SK-N-SH (cell line): ENCODE results near the gene SCN4A. TPM values are rescaled to one million over a fixed set of nuclear protein-coding genes. Genes with fewer than 3 reads are reported as not detected.

Source experiments
- CTCF ChIA-PET: fragments of 300-600, 350-600 bp; formaldehyde crosslinking; extraction: SDS; loops from one replicate; lab custom pipeline; 2021; lab: Yijun Ruan, JAX
- POLR2A ChIA-PET: fragments of 350-600 bp; sonication (Branson Sonifier 250); formaldehyde crosslinking; extraction: SDS; loops from one replicate; lab custom pipeline; 2020; ENCODE audit warnings: antibody characterized with exemption, inconsistent platforms; lab: Yijun Ruan, JAX
- DNase-seq: peaks from one replicate; pipeline ENCODE4 v3.0.0; 2012
- H2AFZ ChIP-seq: fragments of 200-600 bp; sonication (generic); 2 replicates; pipeline ENCODE4 v1.8.1; 2016; ENCODE audit warnings: antibody characterized with exemption, mild to moderate bottlenecking, low read depth
- H3F3A ChIP-seq: fragments of 200-600 bp; sonication (generic); replicated peaks from 2 replicates; pipeline ENCODE3; 2016; ENCODE audit warnings: antibody characterized with exemption, mild to moderate bottlenecking; ENCODE audit not compliant: insufficient read depth
- H3K27ac ChIP-seq, 2 experiments: fragments of 200-500 bp in 1 of 2; fragments of 200-600 bp in 1 of 2; sonication (Bioruptor generic) in 1 of 2; sonication (generic), shearing (Covaris generic) in 1 of 2; 2 replicates each; pipeline versions ENCODE4 v1.5.1 to v1.6.1; 2014 to 2016; ENCODE audit warnings: low read depth in 2 of 2, inconsistent platforms in 1 of 2, low read length in 1 of 2, mild to moderate bottlenecking in 1 of 2, mixed read lengths in 1 of 2
- H3K27me3 ChIP-seq: fragments of 200-600 bp; sonication (generic), shearing (Covaris generic); 2 replicates; pipeline ENCODE4 v1.6.1; 2016; ENCODE audit warnings: mixed run types; ENCODE audit not compliant: insufficient read depth
- H3K36me3 ChIP-seq, 2 experiments: fragments of 200-500 bp in 1 of 2; fragments of 200-600 bp in 1 of 2; sonication (Bioruptor generic) in 1 of 2; sonication (generic) in 1 of 2; replicated peaks in 1 of 2; 2 replicates each; pipeline versions ENCODE3 to v1.5.1; 2014 to 2016; ENCODE audit warnings: low read length in 1 of 2, mild to moderate bottlenecking in 1 of 2; ENCODE audit not compliant: insufficient read depth in 2 of 2, control insufficient read depth in 1 of 2
- H3K4me1 ChIP-seq, 2 experiments: fragments of 200-500 bp in 1 of 2; fragments of 200-600 bp in 1 of 2; sonication (Bioruptor generic) in 1 of 2; sonication (generic), shearing (Covaris generic) in 1 of 2; 2 replicates each; pipeline versions ENCODE4 v1.5.1 to v1.6.1; 2014 to 2016; ENCODE audit warnings: low read depth in 1 of 2, low read length in 1 of 2, mixed run types in 1 of 2; ENCODE audit not compliant: insufficient read depth in 2 of 2, control insufficient read depth in 1 of 2
- H3K4me2 ChIP-seq: fragments of 200-600 bp; sonication (generic), shearing (Covaris generic); 2 replicates; pipeline ENCODE4 v1.6.1; 2017; ENCODE audit warnings: mixed run types
- H3K4me3 ChIP-seq, 2 experiments: fragments of 200-500 bp in 1 of 2; fragments of 200-600 bp in 1 of 2; sonication (Bioruptor generic) in 1 of 2; sonication (generic), shearing (Covaris generic) in 1 of 2; 2 replicates each; pipeline versions ENCODE4 v1.5.1 to v1.8.1; 2014 to 2016; ENCODE audit warnings: low read depth in 2 of 2, inconsistent platforms in 1 of 2, low read length in 1 of 2, mild to moderate bottlenecking in 1 of 2, mixed read lengths in 1 of 2, moderate library complexity in 1 of 2
- H3K79me2 ChIP-seq: fragments of 200-600 bp; sonication (generic); 2 replicates; pipeline ENCODE4 v1.8.1; 2017; ENCODE audit warnings: mild to moderate bottlenecking; ENCODE audit not compliant: insufficient read depth
- H3K9ac ChIP-seq: fragments of 200-600 bp; sonication (generic); 2 replicates; pipeline ENCODE4 v1.6.1; 2017; ENCODE audit warnings: mixed run types
- H3K9me2 ChIP-seq: fragments of 200-600 bp; sonication (generic); 2 replicates; pipeline ENCODE4 v1.6.1; 2017; ENCODE audit warnings: mixed run types
- H3K9me3 ChIP-seq: fragments of 200-600 bp; sonication (generic); 2 replicates; pipeline ENCODE4 v1.6.1; 2017; ENCODE audit warnings: mixed run types, mild to moderate bottlenecking, moderate library complexity
- H4K20me1 ChIP-seq: fragments of 200-600 bp; sonication (generic); 2 replicates; pipeline ENCODE4 v1.6.1; 2017; ENCODE audit warnings: mild to moderate bottlenecking, mixed run types; ENCODE audit not compliant: insufficient read depth
- CHD2 ChIP-seq: fragments of 150-350 bp; IDR thresholded peaks from 2 replicates; pipeline ENCODE4 v1.6.1; 2018; ENCODE audit warnings: low read length; ENCODE audit not compliant: partially characterized antibody
- CTCF ChIP-seq: fragments of 200-600 bp; sonication (generic); IDR thresholded peaks from 2 replicates; pipeline ENCODE4 v1.6.1; 2017; ENCODE audit warnings: antibody characterized with exemption, mild to moderate bottlenecking, moderate library complexity
- EZH2phosphoT487 ChIP-seq: fragments of 200-600 bp; sonication (generic); IDR thresholded peaks from 2 replicates; pipeline ENCODE4 v1.6.1; 2017; ENCODE audit warnings: low read depth, mixed run types, mild to moderate bottlenecking, antibody characterized with exemption, moderate library complexity, borderline replicate concordance
- FOXJ3 ChIP-seq: sonication (generic); formaldehyde crosslinking; IDR thresholded peaks from 2 replicates; pipeline ENCODE4 v1.5.1; 2020; ENCODE audit warnings: mild to moderate bottlenecking, missing genetic modification reagents
- FOXM1 ChIP-seq: IDR thresholded peaks from 2 replicates; pipeline ENCODE4 v1.4.0; 2012; ENCODE audit warnings: low read depth, mild to moderate bottlenecking
- IRF3 ChIP-seq: fragments of 150-350 bp; IDR thresholded peaks from 2 replicates; pipeline ENCODE4 v1.6.1; 2016; ENCODE audit warnings: mild to moderate bottlenecking, low read depth, low read length
- JUND ChIP-seq: IDR thresholded peaks from 2 replicates; pipeline ENCODE4 v1.4.0; 2012
- MXI1 ChIP-seq: IDR thresholded peaks from 2 replicates; pipeline ENCODE4 v1.6.1; 2012; ENCODE audit warnings: mild to moderate bottlenecking, low read depth, low read length, improper control_type of control experiment
- NRF1 ChIP-seq: IDR thresholded peaks from 2 replicates; pipeline ENCODE4 v1.6.1; 2012; ENCODE audit warnings: low read depth, mild to moderate bottlenecking, low read length
- RAD21 ChIP-seq: IDR thresholded peaks from 2 replicates; pipeline ENCODE4 v1.6.1; 2012; ENCODE audit warnings: mild to moderate bottlenecking, low read length
- RCOR1 ChIP-seq: fragments of 150-350 bp; IDR thresholded peaks from 2 replicates; pipeline ENCODE4 v1.6.1; 2017; ENCODE audit warnings: antibody characterized with exemption, low read length
- SIN3A ChIP-seq: IDR thresholded peaks from 2 replicates; pipeline ENCODE4 v1.6.1; 2012; ENCODE audit warnings: low read depth, mild to moderate bottlenecking, low read length, moderate library complexity, borderline replicate concordance
- TEAD4 ChIP-seq: IDR thresholded peaks from 2 replicates; pipeline ENCODE4 v1.4.0; 2012; ENCODE audit warnings: mild to moderate bottlenecking, borderline replicate concordance; ENCODE audit not compliant: insufficient read depth
- USF1 ChIP-seq: IDR thresholded peaks from 2 replicates; pipeline ENCODE4 v1.4.0; 2012; ENCODE audit warnings: low read depth, borderline replicate concordance
- WGBS: methylation state at CpG from one replicate; pipeline ENCODE4 v1.1.6; 2017; ENCODE audit warnings: low lambda C conversion rate; 5-methylcytosine and 5-hydroxymethylcytosine counted together
- polyA plus RNA-seq, 3 experiments: library from polyadenylated mRNA; depleted of rRNA; stranded (reverse); fragments of >200 nt; gene quantifications; 2 replicates each; pipeline ENCODE4 v1.2.3, GENCODE V29; 2012

Gene SCN4A
- polyA plus RNA-seq, 1 of the 3 experiments (the other 2 are of a cell fraction), result not detected

GRCh38 chr17:63973930-63974593 lies 1.3 kb upstream of the SCN4A start (continued):
- no peak for TF ChIP-seq CTCF
- TF ChIP-seq CHD2, result no peak
- TF ChIP-seq EZH2phosphoT487, result no peak
- no peak for TF ChIP-seq RAD21
- no peak for TF ChIP-seq FOXJ3
- TF ChIP-seq USF1, result no peak

- Histone ChIP-seq H3K36me3 (no peaks in the 10 kb centered on the region), H3K9me3 (no peaks in the 10 kb centered on the region), H3K27ac (no peak overlapping the region), H3K4me2 (no peak overlapping the region), H3K9ac (no peak overlapping the region), H2AFZ (no peak overlapping the region), H3K4me1 (peaks cover 6 to 12% of the 10 kb centered on the region in 2 experiments; a peak in 3 of 4 replicates), H4K20me1 (no peaks in the 10 kb centered on the region), H3K4me3 (no peak overlapping the region), H3F3A (no peaks in the 10 kb centered on the region), H3K79me2 (no peaks in the 10 kb centered on the region), H3K27me3 (no peaks in the 10 kb centered on the region), H3K9me2 (no peaks in the 10 kb centered on the region)
- ChIA-PET POLR2A (no interaction called here), CTCF (interaction anchor here (1.2 to 3.1 kb wide), 6 partner anchors 17 to 107 kb away, joined by 4 to 14 read pairs (median 6); partner anchors contain the start of gene GH1)
- no peak for DNase-seq
- 92% methylated on average over 6 of the region's 6 CpGs for WGBS
- TF ChIP-seq SIN3A (no peak), RCOR1 (no peak), MXI1 (no peak), TEAD4 (no peak), JUND (no peak), FOXJ3 (no peak), NRF1 (no peak), RAD21 (no peak), IRF3 (no peak), FOXM1 (no peak)
Observed at GRCh38 chr17:63973247-63973646, 529 bp upstream of the SCN4A start.
